Gastrocnemius medialis (tissue), 4 donors: ENCODE results near the gene NFILZ. TPM values are rescaled to one million over a fixed set of nuclear protein-coding genes. Genes with fewer than 3 reads are reported as not detected.
A peak's percentile ranks its signal among the peaks of the same experiment; 100 is the strongest.
"Not testable (repeated sequence)": the region's sequence is repeated elsewhere in the genome, so short reads cannot be mapped to it uniquely, and the experiment has no call there.

Experiments used
- ATAC-seq, 2 donors: fragments of 150-250 bp; one replicate each; pipeline ENCODE4 v1.9.1; 2016
- DNase-seq, 2 donors: peaks; one replicate each; pipeline ENCODE4 v3.0.0-alpha.2; 2019
- H3K27ac ChIP-seq, 4 donors: fragments of 200-600 bp; sonication (generic); 1 replicate in 1 of 4; 2 replicates in 3 of 4; pipeline ENCODE4 v1.5.1; 2016 to 2018; ENCODE audit warnings: mild to moderate bottlenecking in 2 of 4, moderate library complexity in 1 of 4
- H3K27me3 ChIP-seq, 3 donors: fragments of 200-600 bp; sonication (generic) in 2 of 3; 1 replicate in 1 of 3; 2 replicates in 2 of 3; pipeline versions ENCODE4 v1.5.1 to v1.6.0; 2016 to 2019; ENCODE audit warnings: mild to moderate bottlenecking in 1 of 3, moderate library complexity in 1 of 3
- H3K36me3 ChIP-seq, 2 donors: fragments of 200-600 bp; sonication (generic) in 1 of 2; one replicate each; pipeline ENCODE4 v1.5.1; 2017 to 2018
- H3K4me1 ChIP-seq, 2 donors: fragments of 200-600 bp; sonication (generic) in 1 of 2; one replicate each; pipeline ENCODE4 v1.5.1; 2016 to 2017; ENCODE audit warnings: mild to moderate bottlenecking in 2 of 2
- H3K4me3 ChIP-seq, 4 donors: fragments of 200-600 bp; sonication (generic) in 3 of 4; 1 replicate in 1 of 4; 2 replicates in 3 of 4; pipeline ENCODE4 v1.5.1; 2016 to 2019; ENCODE audit warnings: mild to moderate bottlenecking in 2 of 4
- H3K9me3 ChIP-seq, 3 donors: fragments of 200-600 bp; sonication (generic) in 2 of 3; 1 replicate in 1 of 3; 2 replicates in 2 of 3; pipeline ENCODE4 v1.5.1; 2016 to 2019
- CTCF ChIP-seq, 5 experiments: fragments of 450-650 bp in 3 of 5; fragments of 200-600 bp in 2 of 5; sonication (generic) in 2 of 5; IDR thresholded peaks in 4 of 5; conservative IDR thresholded peaks in 1 of 5; 1 replicate in 4 of 5; 2 replicates in 1 of 5; pipeline ENCODE4 v1.5.1; 2016 to 2019; ENCODE audit warnings: antibody characterized with exemption in 5 of 5, mild to moderate bottlenecking in 3 of 5, moderate library complexity in 3 of 5
- POLR2A ChIP-seq, 2 donors: fragments of 450-650 bp; IDR thresholded peaks; one replicate each; pipeline ENCODE4 v1.6.1; 2017; ENCODE audit warnings: antibody characterized with exemption in 2 of 2, mild to moderate bottlenecking in 2 of 2, moderate library complexity in 2 of 2
- in situ Hi-C, 4 donors: fragments of 200-750 bp; cut with MboI; loops; one replicate each; pipeline versions ENCODE4 v1.15.0 to v1.8.0; 2017; ENCODE audit warnings: low sequenced_read_pairs in 4 of 4
- intact Hi-C: fragments of 100-400 bp; cut with DNase I; formaldehyde crosslinking; loops from one replicate; pipeline ENCODE4 v1.15.1; 2023; ENCODE audit warnings: low total_unique reads
- total RNA-seq, 4 donors: library from RNA; depleted of rRNA; stranded (reverse); fragments of >200 nt; gene quantifications; one replicate each; pipeline versions ENCODE4 v1.1.0 to v1.2.3, GENCODE V29; 2016

Gene NFILZ
- total RNA-seq, 4 donors from 2014 or later: not detected

GRCh38 chr19:8629184-8629583 is 1.2 kb upstream of the NFILZ start:
- in situ Hi-C loops: no loop called here
- no peaks in the 10 kb centered on the region for H3K4me1 ChIP-seq
- intact Hi-C loops: no loop called here
- no peaks in the 10 kb centered on the region for H3K27me3 ChIP-seq
- no peak for TF ChIP-seq POLR2A (IDR thresholded peaks at IDR 0.05)
- TF ChIP-seq CTCF (IDR thresholded peaks at IDR 0.05 in 4 of 5, conservative IDR thresholded peaks at IDR 0.05 in 1 of 5): no peak
- H3K36me3 ChIP-seq: no peaks in the 10 kb centered on the region
- H3K4me3 ChIP-seq: no peak overlapping the region
- no peaks in the 10 kb centered on the region for H3K9me3 ChIP-seq
- H3K27ac ChIP-seq: no peak overlapping the region
- ATAC-seq (no peak), DNase-seq (no peak)

- Histone ChIP-seq H3K27me3 (no peaks in the 10 kb centered on the region), H3K9me3 (no peaks in the 10 kb centered on the region), H3K4me1 (no peaks in the 10 kb centered on the region), H3K4me3 (no peak overlapping the region), H3K27ac (peak overlapping the region in 1 of 4 donors; percentile 22), H3K36me3 (no peaks in the 10 kb centered on the region)
- ATAC-seq (no peak), DNase-seq (no peak)
- intact Hi-C loops (no loop called here), in situ Hi-C loops (no loop called here)
- TF ChIP-seq POLR2A (IDR thresholded peaks at IDR 0.05) (no peak), CTCF (IDR thresholded peaks at IDR 0.05 in 4 of 5, conservative IDR thresholded peaks at IDR 0.05 in 1 of 5) (no peak)
Observed at GRCh38 chr19:8630796-8631424, 477 bp downstream of the NFILZ start.

- Histone ChIP-seq H3K27me3 (no peaks in the 10 kb centered on the region), H3K4me1 (no peaks in the 10 kb centered on the region), H3K36me3 (no peaks in the 10 kb centered on the region), H3K27ac (peak overlapping the region in 1 of 4 donors; percentile 22), H3K4me3 (no peak overlapping the region), H3K9me3 (no peaks in the 10 kb centered on the region)
- in situ Hi-C loops: no loop called here
- ATAC-seq (no peak), DNase-seq (peak in 1 of 2 donors; percentile 17)
- intact Hi-C loops: no loop called here
- no peak for TF ChIP-seq CTCF (IDR thresholded peaks at IDR 0.05 in 4 of 5, conservative IDR thresholded peaks at IDR 0.05 in 1 of 5)
- no peak for TF ChIP-seq POLR2A (IDR thresholded peaks at IDR 0.05)
Observed at GRCh38 chr19:8631425-8631819, 989 bp downstream of the NFILZ start.

- no peaks in the 10 kb centered on the region for H3K27me3 ChIP-seq
- intact Hi-C loops: no loop called here
- H3K9me3 ChIP-seq: no peaks in the 10 kb centered on the region
- no peaks in the 10 kb centered on the region for H3K36me3 ChIP-seq
- H3K4me3 ChIP-seq: no peak overlapping the region
- H3K4me1 ChIP-seq: no peaks in the 10 kb centered on the region
- no peak for DNase-seq
- TF ChIP-seq CTCF (IDR thresholded peaks at IDR 0.05 in 4 of 5, conservative IDR thresholded peaks at IDR 0.05 in 1 of 5) (no peak), POLR2A (IDR thresholded peaks at IDR 0.05) (no peak)
- no peak for ATAC-seq
- in situ Hi-C loops: no loop called here
- H3K27ac ChIP-seq: no peak overlapping the region
Observed at GRCh38 chr19:8635422-8635821, 5.0 kb downstream of the NFILZ start.

GRCh38 chr19:8637070-8637469 is 6.6 kb downstream of the NFILZ start:
- H3K9me3 ChIP-seq, in situ Hi-C loops, H3K4me3 ChIP-seq, DNase-seq, H3K27me3 ChIP-seq, intact Hi-C loops, H3K4me1 ChIP-seq, H3K36me3 ChIP-seq, ATAC-seq, H3K27ac ChIP-seq: not testable (repeated sequence)
